OCI-LY7 (cell line): ENCODE results near the gene POU6F2. TPM values are rescaled to one million over a fixed set of nuclear protein-coding genes. Genes with fewer than 3 reads are reported as not detected.

ENCODE experiments used
- BruUV-seq: library from RNA; stranded (reverse); fragments of 400-500 nt; replicated peaks from 2 replicates; lab custom pipeline; 2021; lab: Mats Ljungman, UMichigan
- CTCF ChIA-PET: fragments of 300-600 bp; sonication (Branson Sonifier 250); formaldehyde crosslinking; loops from one replicate; lab custom pipeline; 2022; ENCODE audit warnings: antibody characterized with exemption; ENCODE audit not compliant: unreplicated experiment; lab: Charles Lee
- POLR2A ChIA-PET: fragments of 300-600 bp; sonication (Branson Sonifier 250); formaldehyde crosslinking; loops from one replicate; lab custom pipeline; 2022; ENCODE audit warnings: antibody characterized with exemption; lab: Charles Lee
- DNase-seq: peaks from one replicate; pipeline ENCODE4 v3.0.0-alpha.2; 2015; ENCODE audit warnings: low spot score
- H2AFZ ChIP-seq: fragments of 200-600 bp; sonication (generic), shearing (Covaris generic); 2 replicates; pipeline ENCODE4 v1.6.1; 2014; ENCODE audit warnings: mild to moderate bottlenecking, antibody characterized with exemption, low read length, moderate library complexity
- H3K27ac ChIP-seq: fragments of 200-600 bp; sonication (generic); 2 replicates; pipeline ENCODE4 v1.5.1; 2014; ENCODE audit warnings: mixed run types, low read depth, mild to moderate bottlenecking, moderate library complexity, low read length, inconsistent platforms; ENCODE audit not compliant: poor library complexity, severe bottlenecking
- H3K36me3 ChIP-seq: fragments of 200-600 bp; sonication (generic); 2 replicates; pipeline ENCODE4 v1.6.1; 2014; ENCODE audit warnings: mild to moderate bottlenecking, antibody characterized with exemption, low read length, moderate library complexity, mixed read lengths; ENCODE audit not compliant: insufficient read depth
- H3K4me1 ChIP-seq: fragments of 200-600 bp; sonication (generic); 2 replicates; pipeline ENCODE4 v1.5.1; 2014; ENCODE audit warnings: mild to moderate bottlenecking, low read length; ENCODE audit not compliant: insufficient read depth, poor library complexity, severe bottlenecking
- H3K4me2 ChIP-seq: fragments of 200-600 bp; sonication (generic); 2 replicates; pipeline ENCODE4 v1.6.1; 2014; ENCODE audit warnings: mild to moderate bottlenecking, low read length
- H3K4me3 ChIP-seq: fragments of 200-600 bp; sonication (generic); 2 replicates; pipeline ENCODE4 v1.5.1; 2014; ENCODE audit warnings: mild to moderate bottlenecking, low read depth, low read length; ENCODE audit not compliant: poor library complexity, severe bottlenecking
- H3K79me2 ChIP-seq: fragments of 200-600 bp; sonication (generic); 2 replicates; pipeline ENCODE4 v1.6.1; 2016; ENCODE audit warnings: low read depth, mild to moderate bottlenecking, low read length, moderate library complexity, mixed read lengths; ENCODE audit not compliant: insufficient read depth
- H3K9me2 ChIP-seq: fragments of 200-600 bp; sonication (generic); 2 replicates; pipeline ENCODE4 v1.6.1; 2016; ENCODE audit warnings: mild to moderate bottlenecking, low read length, mixed read lengths; ENCODE audit not compliant: insufficient read depth
- H3K9me3 ChIP-seq: fragments of 200-600 bp; sonication (generic); 2 replicates; pipeline ENCODE4 v1.6.1; 2014; ENCODE audit warnings: mild to moderate bottlenecking, mixed run types, low read length, mixed read lengths
- H4K20me1 ChIP-seq: fragments of 200-600 bp; sonication (generic); 2 replicates; pipeline ENCODE4 v1.6.1; 2014; ENCODE audit warnings: mild to moderate bottlenecking, antibody characterized with exemption, low read length, moderate library complexity, mixed read lengths; ENCODE audit not compliant: insufficient read depth
- EZH2phosphoT487 ChIP-seq: fragments of 200-600 bp; sonication (generic); IDR thresholded peaks from 2 replicates; pipeline ENCODE4 v1.6.1; 2018; ENCODE audit warnings: low read depth, borderline replicate concordance, mild to moderate bottlenecking, mixed run types, antibody characterized with exemption, low read length, moderate library complexity, mixed read lengths
- intact Hi-C: fragments of 100-400 bp; cut with micrococcal nuclease; formaldehyde crosslinking; loops from one replicate; pipeline ENCODE4 v1.10.0; 2022; ENCODE audit not compliant: unreplicated experiment
- total RNA-seq, 2 experiments: library from RNA; depleted of rRNA in 1 of 2; stranded (reverse); fragments of >200 nt in 1 of 2; shearing (Covaris generic) in 1 of 2; gene quantifications; 2 replicates each; pipeline ENCODE4 v1.2.3, GENCODE V29; 2014 to 2022
- TF ChIP-seq, protein P1 (sequence below): fragments of 200-600 bp; sonication (generic); conservative IDR thresholded peaks from 2 replicates; pipeline ENCODE4 v1.5.1; 2014; ENCODE audit warnings: mild to moderate bottlenecking, antibody characterized with exemption, low read length, moderate library complexity, mixed read lengths

The POU6F2 gene
- total RNA-seq, 2 experiments from 2014 or later = 0.40 TPM; not detected in 1

DNA sequence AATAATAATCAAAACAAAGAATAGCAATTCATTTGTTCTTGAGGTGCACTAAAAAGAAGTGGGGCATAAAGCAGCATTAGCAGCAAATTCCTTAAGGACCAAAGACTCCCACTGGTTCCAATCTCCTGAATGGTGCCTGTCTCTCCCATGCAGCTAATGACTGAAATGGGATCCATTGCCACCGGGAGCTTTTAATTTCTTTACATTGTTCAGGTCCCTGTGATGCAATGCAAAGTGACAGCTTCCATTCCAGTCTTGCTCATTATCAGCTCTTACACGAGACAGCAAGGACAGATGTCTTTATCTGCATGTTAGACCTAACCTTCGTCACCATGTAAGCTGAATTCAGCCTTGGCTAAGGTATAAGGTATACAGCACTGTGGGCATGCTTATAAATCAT lies 148.1 kb downstream of the POU6F2 start:
- ChIA-PET CTCF (no interaction called here), POLR2A (interaction anchor here (0.8 kb wide), 1 partner anchor 636 kb away, joined by 3 read pairs; no protein-coding TSS in a partner anchor)
- H2AFZ ChIP-seq = no peak overlapping the region
- no peaks in the 10 kb centered on the region for H4K20me1 ChIP-seq
- H3K4me2 ChIP-seq = no peak overlapping the region
- no peaks in the 10 kb centered on the region for H3K79me2 ChIP-seq
- H3K4me1 ChIP-seq = no peaks in the 10 kb centered on the region
- TF ChIP-seq EZH2phosphoT487 = no peak
- TF ChIP-seq, protein P1, sequence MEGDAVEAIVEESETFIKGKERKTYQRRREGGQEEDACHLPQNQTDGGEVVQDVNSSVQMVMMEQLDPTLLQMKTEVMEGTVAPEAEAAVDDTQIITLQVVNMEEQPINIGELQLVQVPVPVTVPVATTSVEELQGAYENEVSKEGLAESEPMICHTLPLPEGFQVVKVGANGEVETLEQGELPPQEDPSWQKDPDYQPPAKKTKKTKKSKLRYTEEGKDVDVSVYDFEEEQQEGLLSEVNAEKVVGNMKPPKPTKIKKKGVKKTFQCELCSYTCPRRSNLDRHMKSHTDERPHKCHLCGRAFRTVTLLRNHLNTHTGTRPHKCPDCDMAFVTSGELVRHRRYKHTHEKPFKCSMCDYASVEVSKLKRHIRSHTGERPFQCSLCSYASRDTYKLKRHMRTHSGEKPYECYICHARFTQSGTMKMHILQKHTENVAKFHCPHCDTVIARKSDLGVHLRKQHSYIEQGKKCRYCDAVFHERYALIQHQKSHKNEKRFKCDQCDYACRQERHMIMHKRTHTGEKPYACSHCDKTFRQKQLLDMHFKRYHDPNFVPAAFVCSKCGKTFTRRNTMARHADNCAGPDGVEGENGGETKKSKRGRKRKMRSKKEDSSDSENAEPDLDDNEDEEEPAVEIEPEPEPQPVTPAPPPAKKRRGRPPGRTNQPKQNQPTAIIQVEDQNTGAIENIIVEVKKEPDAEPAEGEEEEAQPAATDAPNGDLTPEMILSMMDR = no peak
- no peak overlapping the region for H3K4me3 ChIP-seq
- intact Hi-C loops = no loop called here
- no peaks in the 10 kb centered on the region for H3K9me2 ChIP-seq
- H3K9me3 ChIP-seq = no peaks in the 10 kb centered on the region
- H3K36me3 ChIP-seq = no peaks in the 10 kb centered on the region
- no peak overlapping the region for H3K27ac ChIP-seq
- no peak for DNase-seq
- BruUV-seq = no TSS peak

GRCh38 chr7:39127058-39127457 lies 149.3 kb downstream of the POU6F2 start:
- Histone ChIP-seq H3K9me2 (no peaks in the 10 kb centered on the region), H3K4me2 (no peak overlapping the region), H3K9me3 (no peaks in the 10 kb centered on the region), H3K79me2 (no peaks in the 10 kb centered on the region), H3K27ac (no peak overlapping the region), H4K20me1 (no peaks in the 10 kb centered on the region), H3K36me3 (no peaks in the 10 kb centered on the region), H3K4me1 (no peaks in the 10 kb centered on the region), H2AFZ (no peak overlapping the region), H3K4me3 (no peak overlapping the region)
- TF ChIP-seq, protein P1 = no peak
- no peak for TF ChIP-seq EZH2phosphoT487
- no peak for DNase-seq
- POLR2A ChIA-PET = interaction anchor here (1.2 kb wide), 1 partner anchor 11 kb away, joined by 3 read pairs; no protein-coding TSS in a partner anchor
- CTCF ChIA-PET = no interaction called here
- intact Hi-C loops = no loop called here
- no TSS peak for BruUV-seq

DNA sequence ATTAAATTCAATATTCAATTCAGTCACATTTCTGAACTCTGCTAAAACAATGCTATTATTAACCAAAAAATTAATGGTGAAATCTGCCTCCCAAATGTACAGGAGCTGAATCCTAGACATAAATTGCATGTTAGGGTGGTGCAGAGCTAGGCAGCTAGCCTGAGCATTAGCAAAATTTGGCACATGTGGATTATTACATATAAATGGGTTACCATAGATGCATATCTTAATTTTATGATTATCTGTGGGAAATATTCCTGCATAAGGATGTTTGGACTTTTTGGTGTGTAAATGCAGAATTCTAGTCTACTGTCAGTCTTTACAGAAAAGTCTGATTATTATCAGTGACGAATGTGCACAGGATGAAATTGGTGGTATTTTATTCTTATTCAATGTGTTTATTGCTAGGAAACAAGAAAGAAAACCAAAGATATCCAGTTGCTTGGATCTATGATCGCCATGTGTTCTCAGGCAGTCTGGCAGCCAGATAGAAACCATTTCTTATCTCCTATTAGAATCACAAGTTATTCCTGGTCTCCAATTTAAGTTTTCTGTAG lies 150.7 kb downstream of the POU6F2 start:
- Histone ChIP-seq H3K36me3 (no peaks in the 10 kb centered on the region), H3K4me3 (no peak overlapping the region), H3K9me3 (no peaks in the 10 kb centered on the region), H2AFZ (no peak overlapping the region), H3K9me2 (no peaks in the 10 kb centered on the region), H3K4me1 (no peaks in the 10 kb centered on the region), H4K20me1 (no peaks in the 10 kb centered on the region), H3K79me2 (no peaks in the 10 kb centered on the region), H3K4me2 (no peak overlapping the region), H3K27ac (no peak overlapping the region)
- CTCF ChIA-PET = no interaction called here
- intact Hi-C loops = no loop called here
- BruUV-seq = no TSS peak
- TF ChIP-seq EZH2phosphoT487 = no peak
- TF ChIP-seq, protein P1 = no peak
- POLR2A ChIA-PET = no interaction called here
- DNase-seq = no peak
